Nephron progenitor cell (in vitro differentiated cells): ENCODE measurements around the gene NUP93.
A peak's percentile ranks its signal among the peaks of the same experiment; 100 is the strongest.
"Not testable (repeated sequence)": the region's sequence is repeated elsewhere in the genome, so short reads cannot be mapped to it uniquely, and the experiment has no call there.

ENCODE experiments used
- DNase-seq: peaks from one replicate; pipeline ENCODE4 v3.0.0; 2021
- H3K27ac Mint-ChIP-seq: 2 replicates; pipeline ENCODE4 v1.8.0; 2021; ENCODE audit warnings: mild to moderate bottlenecking, moderate library complexity, mixed read lengths
- H3K27me3 Mint-ChIP-seq: 2 replicates; pipeline ENCODE4 v1.8.0; 2021; ENCODE audit warnings: mild to moderate bottlenecking, low read depth, mixed read lengths; ENCODE audit not compliant: poor library complexity
- H3K36me3 Mint-ChIP-seq: 2 replicates; pipeline ENCODE4 v1.8.0; 2021; ENCODE audit warnings: low read depth, mixed read lengths
- H3K4me1 Mint-ChIP-seq: 2 replicates; pipeline ENCODE4 v1.8.0; 2021; ENCODE audit warnings: mixed read lengths
- H3K4me3 Mint-ChIP-seq: 2 replicates; pipeline ENCODE4 v1.8.0; 2021; ENCODE audit warnings: mild to moderate bottlenecking, moderate library complexity, mixed read lengths
- H3K9me3 Mint-ChIP-seq: 2 replicates; pipeline ENCODE4 v1.8.0; 2021; ENCODE audit warnings: mild to moderate bottlenecking, moderate library complexity, mixed read lengths
- CTCF ChIP-seq: fragments of 200-600 bp; sonication (generic); IDR thresholded peaks from 2 replicates; pipeline ENCODE4 v1.5.0; 2021; ENCODE audit warnings: antibody characterized with exemption

Gene NUP93

GRCh38 chr16:56715126-56715525 is 14.8 kb upstream of the NUP93 start:
- Mint-ChIP-seq H3K4me1 (no peaks in the 10 kb centered on the region), H3K9me3 (peaks cover 5% of the 10 kb centered on the region), H3K27me3 (peaks cover 44% of the 10 kb centered on the region), H3K36me3 (no peaks in the 10 kb centered on the region), H3K27ac (no peak overlapping the region), H3K4me3 (no peak overlapping the region)
- TF ChIP-seq CTCF = no peak
- no peak for DNase-seq

DNA sequence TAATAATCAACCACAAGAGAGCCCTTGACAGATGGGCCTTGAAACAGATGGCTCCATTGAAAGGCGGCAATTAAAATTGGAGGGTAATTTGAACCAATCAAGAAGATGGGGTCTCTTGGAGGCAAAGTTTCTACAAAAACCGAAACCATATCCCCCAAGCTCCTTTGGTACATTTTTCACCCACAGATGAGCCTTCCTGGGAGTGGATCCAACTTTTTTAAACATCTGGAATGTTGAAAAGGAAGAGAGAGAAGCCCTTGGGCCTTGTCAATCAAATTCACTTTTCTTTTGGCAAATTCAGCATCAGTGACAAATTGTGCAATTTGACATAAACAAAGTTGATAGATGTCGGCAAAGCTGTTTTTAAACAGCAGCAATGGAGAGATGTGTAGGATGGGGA is 13.2 kb upstream of the NUP93 start:
- TF ChIP-seq CTCF = no peak
- Mint-ChIP-seq H3K27me3 (peaks cover 39% of the 10 kb centered on the region), H3K4me1 (no peaks in the 10 kb centered on the region), H3K4me3 (no peak overlapping the region), H3K9me3 (peaks cover 5% of the 10 kb centered on the region), H3K36me3 (no peaks in the 10 kb centered on the region), H3K27ac (no peak overlapping the region)
- no peak for DNase-seq

DNA sequence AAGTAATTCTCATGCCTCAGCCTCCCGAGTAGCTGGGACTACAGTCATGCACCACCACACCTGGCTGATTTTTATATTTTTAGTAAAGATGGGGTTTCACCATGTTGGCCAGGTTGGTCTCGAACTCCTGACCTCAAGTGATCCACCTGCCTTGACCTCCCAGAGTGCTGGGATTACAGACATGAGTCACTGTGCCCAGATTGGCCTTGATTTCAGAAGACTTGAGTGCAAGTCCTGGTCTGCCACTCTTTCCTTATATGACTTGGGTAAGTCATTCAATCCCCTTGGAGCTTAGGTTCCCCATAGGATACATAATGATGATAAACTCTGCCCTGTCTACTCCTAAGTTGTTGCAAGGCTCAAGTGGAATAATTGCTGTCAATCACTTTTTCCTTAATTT is 12.4 kb upstream of the NUP93 start:
- H3K4me1 Mint-ChIP-seq, DNase-seq, H3K4me3 Mint-ChIP-seq, H3K36me3 Mint-ChIP-seq, H3K27ac Mint-ChIP-seq: not testable (repeated sequence)
- H3K27me3 Mint-ChIP-seq = peaks cover 41% of the 10 kb centered on the region
- peaks cover 10% of the 10 kb centered on the region for H3K9me3 Mint-ChIP-seq

DNA sequence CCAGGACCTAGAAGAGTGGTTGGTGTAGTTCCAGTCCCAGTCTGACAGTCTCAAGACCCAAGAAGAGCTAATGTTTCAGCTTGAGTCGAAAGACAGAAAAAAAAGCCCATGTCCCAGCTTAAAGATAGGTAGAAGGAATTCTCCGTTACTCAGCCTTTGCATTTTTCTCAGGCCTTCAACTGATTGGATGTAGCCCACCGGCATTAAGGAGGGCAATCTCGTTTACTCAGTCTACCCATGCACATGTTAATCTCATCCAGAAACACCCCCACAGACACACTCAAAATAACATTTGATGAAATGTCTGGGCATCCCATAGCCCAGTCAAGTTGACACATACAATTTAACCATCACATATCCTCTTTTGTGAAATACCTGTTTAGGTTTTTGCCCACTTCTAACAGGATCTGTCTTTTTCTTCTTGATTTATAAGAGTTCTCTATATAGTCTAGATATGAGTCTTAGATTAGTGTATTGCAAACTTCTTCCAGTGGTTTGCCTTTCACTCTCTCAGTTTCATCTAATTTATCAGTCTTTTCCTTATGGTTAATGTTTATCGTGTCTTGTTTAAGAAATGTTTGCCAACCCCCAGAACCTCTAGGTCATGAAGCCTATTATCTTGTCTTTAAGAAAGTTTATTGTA is 7.6 kb upstream of the NUP93 start:
- Mint-ChIP-seq H3K4me1 (peaks cover 17% of the 10 kb centered on the region), H3K4me3 (no peak overlapping the region), H3K9me3 (peaks cover 15% of the 10 kb centered on the region), H3K27me3 (peaks cover 37% of the 10 kb centered on the region), H3K27ac (no peak overlapping the region), H3K36me3 (no peaks in the 10 kb centered on the region)
- TF ChIP-seq CTCF = no peak
- no peak for DNase-seq

DNA sequence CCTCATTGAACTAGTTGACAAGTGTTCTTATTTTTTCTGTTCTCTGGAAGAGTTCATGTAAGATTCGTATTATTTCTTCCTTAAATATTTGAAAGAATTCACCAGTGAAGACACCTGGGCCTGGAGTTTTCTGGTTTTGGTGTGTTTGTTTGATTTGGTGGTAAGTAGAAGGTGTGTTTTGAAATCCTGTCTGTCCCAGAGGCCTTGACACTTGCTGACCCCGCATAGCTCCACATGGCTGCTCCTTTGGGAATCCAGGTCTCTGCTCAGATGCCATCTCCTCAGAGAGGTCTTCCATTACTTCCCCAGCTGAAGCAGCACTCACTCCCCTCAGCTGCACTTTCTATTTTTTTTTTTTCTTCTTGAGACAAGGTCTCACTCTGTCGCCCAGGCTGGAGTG is 5.7 kb upstream of the NUP93 start:
- no peak for DNase-seq
- Mint-ChIP-seq H3K27ac (peak overlapping the region; percentile 62), H3K4me3 (no peak overlapping the region), H3K4me1 (peaks cover 23% of the 10 kb centered on the region), H3K36me3 (no peaks in the 10 kb centered on the region), H3K27me3 (peaks cover 33% of the 10 kb centered on the region), H3K9me3 (peaks cover 15% of the 10 kb centered on the region)
- TF ChIP-seq CTCF = no peak

- Mint-ChIP-seq H3K27me3 (peaks cover 21% of the 10 kb centered on the region), H3K9me3 (peaks cover 15% of the 10 kb centered on the region), H3K36me3 (no peaks in the 10 kb centered on the region), H3K27ac (no peak overlapping the region), H3K4me3 (no peak overlapping the region), H3K4me1 (peaks cover 29% of the 10 kb centered on the region)
- TF ChIP-seq CTCF = no peak
- no peak for DNase-seq
These were observed 3.6 kb upstream of the NUP93 start for GRCh38 chr16:56726283-56726682.
